ENCODE results near the gene OR2M3. TPM values are rescaled to one million over a fixed set of nuclear protein-coding genes. Genes with fewer than 3 reads are reported as not detected.

The OR2M3 gene
- total and polyA plus RNA-seq, 2 donors, result not detected

Other genes starting within 250 kb of the OR2M3 start
- gene OR2L8, start 248.4 kb upstream of the OR2M3 start, total RNA-seq, result not detected
- gene OR2L8, start 248.4 kb upstream of the OR2M3 start, polyA plus RNA-seq, result not detected
- gene OR2AK2, start 232.0 kb upstream of the OR2M3 start, total RNA-seq, result 0.09 TPM
- not detected for gene OR2AK2, start 232.0 kb upstream of the OR2M3 start, polyA plus RNA-seq
- 0.05 TPM for gene OR2L5, start 183.6 kb upstream of the OR2M3 start, total RNA-seq
- gene OR2L5, start 183.6 kb upstream of the OR2M3 start, polyA plus RNA-seq, result 0.02 TPM
- under 0.01 TPM for gene OR2L2, start 167.2 kb upstream of the OR2M3 start, total RNA-seq
- 0.14 TPM for gene OR2L2, start 167.2 kb upstream of the OR2M3 start, polyA plus RNA-seq
- not detected for gene OR2L3, start 150.4 kb upstream of the OR2M3 start, total RNA-seq
- gene OR2L3, start 150.4 kb upstream of the OR2M3 start, polyA plus RNA-seq, result not detected
- 0.05 TPM for gene OR2L13, start 102.1 kb upstream of the OR2M3 start, total RNA-seq
- gene OR2L13, start 102.1 kb upstream of the OR2M3 start, polyA plus RNA-seq, result 0.05 TPM
- gene OR2M5, start 52.1 kb upstream of the OR2M3 start, total RNA-seq, result not detected
- gene OR2M5, start 52.1 kb upstream of the OR2M3 start, polyA plus RNA-seq, result not detected
- not detected for gene OR2M2, start 22.4 kb upstream of the OR2M3 start, total RNA-seq
- not detected for gene OR2M2, start 22.4 kb upstream of the OR2M3 start, polyA plus RNA-seq
- not detected for gene OR2M4, start 34.2 kb downstream of the OR2M3 start, total RNA-seq
- gene OR2M4, start 34.2 kb downstream of the OR2M3 start, polyA plus RNA-seq, result under 0.01 TPM
- not detected for gene OR2T33, start 80.7 kb downstream of the OR2M3 start, total RNA-seq
- not detected for gene OR2T33, start 80.7 kb downstream of the OR2M3 start, polyA plus RNA-seq
- gene OR2T12, start 106.2 kb downstream of the OR2M3 start, total RNA-seq, result not detected
- gene OR2T12, start 106.2 kb downstream of the OR2M3 start, polyA plus RNA-seq, result not detected
- not detected for gene OR2M7, start 127.3 kb downstream of the OR2M3 start, total RNA-seq
- not detected for gene OR2M7, start 127.3 kb downstream of the OR2M3 start, polyA plus RNA-seq
- not detected for gene OR14C36, start 151.5 kb downstream of the OR2M3 start, total RNA-seq
- 0.07 TPM for gene OR14C36, start 151.5 kb downstream of the OR2M3 start, polyA plus RNA-seq
- gene OR2T4, start 164.4 kb downstream of the OR2M3 start, total RNA-seq, result not detected
- gene OR2T4, start 164.4 kb downstream of the OR2M3 start, polyA plus RNA-seq, result not detected
- not detected for gene OR2T6, start 178.5 kb downstream of the OR2M3 start, total RNA-seq
- gene OR2T6, start 178.5 kb downstream of the OR2M3 start, polyA plus RNA-seq, result not detected
- not detected for gene OR2T1, start 205.8 kb downstream of the OR2M3 start, total RNA-seq
- gene OR2T1, start 205.8 kb downstream of the OR2M3 start, polyA plus RNA-seq, result 0.02 TPM
- gene OR2T2, start 248.4 kb downstream of the OR2M3 start, total RNA-seq, result not detected
- under 0.01 TPM for gene OR2T2, start 248.4 kb downstream of the OR2M3 start, polyA plus RNA-seq